Activated T-cell treated with anti-CD3 and anti-CD28 coated beads, Interleukin-2, amount 50 U/mL, for 4 hours (primary cell): ENCODE results near the gene RNF223. TPM values are rescaled to one million over a fixed set of nuclear protein-coding genes. Genes with fewer than 3 reads are reported as not detected.

Source experiments
- ATAC-seq, 2 donors: fragments of 200-7000 bp; cut with Tn5 transposase; one replicate each; pipeline ENCODE4 v1.10.0; 2021
- DNase-seq: peaks from one replicate; pipeline ENCODE4 v3.0.0-alpha.2; 2020
- H3K27me3 Mint-ChIP-seq: one replicate; pipeline ENCODE4 v1.8.0; 2021; ENCODE audit warnings: low read depth, mixed read lengths
- H3K36me3 Mint-ChIP-seq: one replicate; pipeline ENCODE4 v1.8.0; 2022; ENCODE audit warnings: mixed read lengths; ENCODE audit not compliant: insufficient read depth
- H3K4me1 Mint-ChIP-seq: one replicate; pipeline ENCODE4 v1.8.0; 2021; ENCODE audit warnings: low read depth, mixed read lengths
- H3K4me3 Mint-ChIP-seq: one replicate; pipeline ENCODE4 v1.8.0; 2021; ENCODE audit warnings: mild to moderate bottlenecking, moderate library complexity, mixed read lengths
- H3K9me3 Mint-ChIP-seq: one replicate; pipeline ENCODE4 v1.8.0; 2021; ENCODE audit warnings: mixed read lengths
- total RNA-seq, 3 donors: library from RNA; stranded (reverse); gene quantifications; one replicate each; pipeline ENCODE4 v1.2.1, GENCODE V29; 2021

The RNF223 gene
- total RNA-seq, 3 donors from 2014 or later, result 0.16 TPM; not detected in 2

GRCh38 chr1:1094981-1095380 is 20.9 kb upstream of the RNF223 start:
- H3K9me3 Mint-ChIP-seq, result peaks cover 15% of the 10 kb centered on the region
- no peak overlapping the region for H3K4me3 Mint-ChIP-seq
- peaks cover 5% of the 10 kb centered on the region for H3K36me3 Mint-ChIP-seq
- H3K4me1 Mint-ChIP-seq, result peaks cover 27% of the 10 kb centered on the region
- H3K27me3 Mint-ChIP-seq, result no peaks in the 10 kb centered on the region
- no peak for ATAC-seq
- DNase-seq, result no peak

DNA sequence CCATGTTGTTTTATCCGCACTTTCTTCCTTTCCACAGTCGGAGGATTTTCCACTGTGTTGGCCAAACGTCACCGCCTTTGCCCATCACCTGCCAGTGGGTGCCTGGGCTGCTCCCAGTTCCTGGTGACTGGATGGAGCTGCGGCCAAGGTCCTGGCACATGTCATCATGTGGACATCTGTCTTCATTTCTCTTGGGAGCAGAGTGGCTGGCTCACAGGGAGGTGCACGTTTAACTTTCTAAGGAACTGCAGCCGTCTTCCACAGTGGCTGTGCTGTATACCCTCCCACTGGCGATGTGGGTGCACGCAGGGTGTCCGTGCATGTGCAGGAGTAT is 19.5 kb upstream of the RNF223 start:
- H3K4me1 Mint-ChIP-seq, result peaks cover 13% of the 10 kb centered on the region
- peaks cover 1% of the 10 kb centered on the region for H3K9me3 Mint-ChIP-seq
- no peaks in the 10 kb centered on the region for H3K27me3 Mint-ChIP-seq
- ATAC-seq, result no peak
- H3K4me3 Mint-ChIP-seq, result no peak overlapping the region
- DNase-seq, result peak; percentile 3
- H3K36me3 Mint-ChIP-seq, result peaks cover 4% of the 10 kb centered on the region

DNA sequence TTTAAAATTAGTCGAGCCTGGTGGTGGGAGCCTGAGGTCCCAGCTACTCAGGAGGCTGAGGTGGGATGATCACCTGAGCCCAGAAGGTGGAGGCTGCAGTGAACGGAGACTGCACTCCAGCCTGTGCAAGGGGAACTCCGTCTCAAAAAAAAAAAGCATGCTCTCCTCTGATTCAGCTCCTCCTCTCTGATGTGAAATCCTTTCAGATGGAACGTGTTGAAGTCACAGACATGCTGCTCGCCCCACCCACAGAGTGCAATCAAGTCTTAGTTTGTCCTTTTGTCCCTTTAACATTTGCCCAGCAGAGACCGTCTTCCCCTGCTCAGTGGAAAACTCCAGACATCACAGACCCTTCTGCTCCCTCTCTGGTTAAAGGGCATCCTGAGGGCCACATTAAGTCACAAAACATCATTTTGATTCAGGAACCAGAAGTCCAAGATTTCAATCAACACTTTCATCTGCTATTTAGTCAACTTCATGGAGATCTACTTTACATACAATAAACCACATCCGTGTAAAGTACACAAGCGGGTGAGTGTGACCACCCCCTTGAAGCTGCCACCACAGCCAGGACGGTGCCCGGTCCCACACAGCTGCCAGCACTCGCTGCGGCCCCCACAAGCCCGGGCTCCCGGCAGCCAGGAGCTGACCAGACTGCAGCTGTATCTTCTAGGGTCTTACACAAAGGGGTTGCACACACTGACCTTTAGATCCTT is 18.9 kb upstream of the RNF223 start:
- Mint-ChIP-seq H3K9me3 (no peaks in the 10 kb centered on the region), H3K4me1 (peaks cover 8% of the 10 kb centered on the region), H3K36me3 (peaks cover 3% of the 10 kb centered on the region), H3K4me3 (no peak overlapping the region), H3K27me3 (no peaks in the 10 kb centered on the region)
- ATAC-seq (no peak), DNase-seq (peak; percentile 4)

DNA sequence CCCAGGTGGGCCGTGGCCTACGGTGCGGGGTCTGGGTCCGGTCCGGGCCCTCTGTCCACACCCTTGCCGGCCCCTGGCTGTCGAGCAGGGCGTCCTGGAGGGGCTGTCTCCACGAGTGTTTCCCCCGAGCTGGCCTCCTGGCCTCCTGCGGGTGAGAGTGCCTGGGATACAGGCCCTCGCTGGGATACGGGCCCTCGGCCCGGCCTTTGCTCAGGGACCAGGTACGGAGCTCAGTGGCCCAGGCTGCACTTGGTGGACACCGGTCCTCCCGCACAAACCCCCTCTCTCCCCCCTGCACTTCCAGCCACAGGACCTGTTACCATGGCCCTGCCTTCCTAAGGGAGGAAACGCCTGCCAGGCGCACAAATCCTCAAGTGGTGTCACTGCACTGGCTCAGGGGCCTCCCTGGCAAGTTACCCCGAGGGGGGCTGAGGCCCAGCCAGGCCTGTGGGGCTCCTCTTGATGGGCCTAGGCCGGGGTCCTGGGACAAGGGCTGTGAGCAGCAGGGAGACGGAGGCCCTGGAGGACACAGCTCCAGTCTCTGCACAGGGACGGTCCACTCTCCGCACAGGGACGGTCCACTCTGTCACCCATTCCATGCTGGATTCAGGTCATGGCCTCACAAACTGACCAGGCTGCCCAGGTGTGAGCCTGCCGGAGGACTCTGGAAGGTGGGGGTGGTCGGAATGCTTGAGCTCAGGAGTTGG is 18.2 kb upstream of the RNF223 start:
- no peaks in the 10 kb centered on the region for H3K9me3 Mint-ChIP-seq
- H3K4me3 Mint-ChIP-seq, result no peak overlapping the region
- H3K4me1 Mint-ChIP-seq, result peaks cover 4% of the 10 kb centered on the region
- ATAC-seq (no peak), DNase-seq (peak; percentile 4)
- no peaks in the 10 kb centered on the region for H3K27me3 Mint-ChIP-seq
- H3K36me3 Mint-ChIP-seq, result peaks cover 3% of the 10 kb centered on the region

DNA sequence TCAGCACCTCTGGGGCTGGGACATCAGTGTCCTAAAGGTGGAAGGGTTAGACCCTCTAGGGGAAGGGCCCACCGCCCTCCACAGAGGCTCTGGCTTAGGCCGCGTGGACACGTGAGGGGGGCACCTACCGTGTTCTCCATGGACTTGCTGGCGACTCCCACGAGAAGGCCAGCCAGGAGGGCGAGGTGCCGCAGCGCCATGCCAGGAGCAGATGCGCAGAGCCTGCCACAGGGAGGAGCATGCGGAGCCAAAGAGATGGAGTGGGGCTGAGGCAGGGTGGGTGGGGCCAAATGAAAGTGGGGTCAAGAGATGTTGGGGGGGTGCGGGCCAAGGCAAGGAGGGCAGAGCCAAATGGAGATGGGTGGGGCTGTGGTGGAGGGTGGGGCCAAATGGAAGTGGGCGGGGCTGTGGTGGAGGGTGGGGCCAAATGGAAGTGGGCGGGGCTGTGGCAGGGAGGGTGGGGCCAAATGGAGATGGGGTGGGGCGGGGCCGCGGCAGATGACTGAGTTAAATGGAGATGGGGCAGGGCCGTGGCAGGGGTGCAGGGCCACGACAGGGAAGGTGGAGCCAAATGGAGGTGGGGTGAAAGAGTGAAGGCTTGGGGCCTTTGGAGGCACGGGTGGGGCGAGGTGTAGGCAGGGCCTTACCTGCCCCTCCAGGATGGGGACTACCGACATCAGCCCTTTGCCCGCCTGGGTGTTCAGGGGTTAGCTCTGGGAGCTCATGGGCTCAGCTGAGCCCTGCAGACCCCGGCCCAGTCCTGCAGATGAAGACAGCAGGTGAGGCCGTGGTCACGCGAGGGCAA is 17.4 kb upstream of the RNF223 start:
- no peak overlapping the region for H3K4me3 Mint-ChIP-seq
- no peaks in the 10 kb centered on the region for H3K9me3 Mint-ChIP-seq
- peaks cover 4% of the 10 kb centered on the region for H3K4me1 Mint-ChIP-seq
- DNase-seq, result peak; percentile 4
- peaks cover 3% of the 10 kb centered on the region for H3K36me3 Mint-ChIP-seq
- ATAC-seq, result peak; percentile 38 to 59
- no peaks in the 10 kb centered on the region for H3K27me3 Mint-ChIP-seq

DNA sequence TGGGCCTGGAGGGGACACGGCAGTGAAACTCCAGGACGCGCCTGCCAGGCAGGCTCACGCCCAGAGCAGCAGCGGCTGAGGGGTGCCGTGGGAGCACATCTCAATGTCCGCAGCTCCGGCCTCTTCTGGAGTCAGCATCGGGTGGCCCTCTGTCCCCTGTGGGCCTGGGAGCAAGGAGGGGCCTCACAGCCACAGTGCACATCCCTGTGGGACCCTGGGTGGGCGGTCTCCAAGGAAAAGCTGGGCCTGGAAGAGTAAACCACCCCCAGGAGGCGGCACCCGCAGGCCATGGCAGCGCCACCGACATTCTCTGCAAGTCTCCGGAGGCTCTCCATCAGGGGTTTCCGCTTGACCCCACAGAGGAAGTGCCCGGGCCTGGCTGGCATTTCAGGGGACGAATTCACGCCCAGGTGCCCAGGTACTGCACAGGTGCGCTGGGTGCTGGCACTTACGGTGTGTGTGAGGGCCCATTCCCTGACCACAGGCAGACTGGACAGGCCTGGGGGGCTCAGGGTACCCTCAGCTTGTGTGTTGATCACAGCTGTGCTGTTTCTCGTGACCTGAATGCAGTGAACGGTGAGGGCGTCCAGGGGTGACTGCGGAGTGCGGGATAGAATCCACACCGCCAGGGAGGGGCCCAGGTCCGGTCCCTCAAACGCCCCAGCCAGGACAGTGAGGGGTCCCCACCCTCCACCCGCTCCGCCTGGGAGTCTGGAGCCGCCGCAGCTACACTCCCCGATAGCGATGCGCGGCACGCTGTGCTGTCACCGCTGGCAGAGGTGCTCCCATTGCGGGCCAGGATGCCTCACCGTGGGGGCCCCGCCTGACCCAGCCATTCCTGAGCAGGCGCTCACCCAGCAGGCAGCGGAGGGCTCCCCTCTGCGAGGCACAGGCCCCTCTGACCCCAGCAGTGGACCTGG is 16.6 kb upstream of the RNF223 start:
- DNase-seq (peak; percentile 4), ATAC-seq (no peak)
- H3K4me1 Mint-ChIP-seq, result peaks cover 4% of the 10 kb centered on the region

GRCh38 chr1:1089731-1090423 is 15.8 kb upstream of the RNF223 start:
- Mint-ChIP-seq H3K27me3 (no peaks in the 10 kb centered on the region), H3K4me3 (no peak overlapping the region), H3K9me3 (no peaks in the 10 kb centered on the region), H3K4me1 (peaks cover 4% of the 10 kb centered on the region), H3K36me3 (peaks cover 3% of the 10 kb centered on the region)
- DNase-seq (no peak), ATAC-seq (no peak)

More for the DNA sequence above, 16.6 kb upstream of the RNF223 start:
- Mint-ChIP-seq H3K27me3 (no peaks in the 10 kb centered on the region), H3K36me3 (peaks cover 3% of the 10 kb centered on the region), H3K4me3 (no peak overlapping the region), H3K9me3 (no peaks in the 10 kb centered on the region)

DNA sequence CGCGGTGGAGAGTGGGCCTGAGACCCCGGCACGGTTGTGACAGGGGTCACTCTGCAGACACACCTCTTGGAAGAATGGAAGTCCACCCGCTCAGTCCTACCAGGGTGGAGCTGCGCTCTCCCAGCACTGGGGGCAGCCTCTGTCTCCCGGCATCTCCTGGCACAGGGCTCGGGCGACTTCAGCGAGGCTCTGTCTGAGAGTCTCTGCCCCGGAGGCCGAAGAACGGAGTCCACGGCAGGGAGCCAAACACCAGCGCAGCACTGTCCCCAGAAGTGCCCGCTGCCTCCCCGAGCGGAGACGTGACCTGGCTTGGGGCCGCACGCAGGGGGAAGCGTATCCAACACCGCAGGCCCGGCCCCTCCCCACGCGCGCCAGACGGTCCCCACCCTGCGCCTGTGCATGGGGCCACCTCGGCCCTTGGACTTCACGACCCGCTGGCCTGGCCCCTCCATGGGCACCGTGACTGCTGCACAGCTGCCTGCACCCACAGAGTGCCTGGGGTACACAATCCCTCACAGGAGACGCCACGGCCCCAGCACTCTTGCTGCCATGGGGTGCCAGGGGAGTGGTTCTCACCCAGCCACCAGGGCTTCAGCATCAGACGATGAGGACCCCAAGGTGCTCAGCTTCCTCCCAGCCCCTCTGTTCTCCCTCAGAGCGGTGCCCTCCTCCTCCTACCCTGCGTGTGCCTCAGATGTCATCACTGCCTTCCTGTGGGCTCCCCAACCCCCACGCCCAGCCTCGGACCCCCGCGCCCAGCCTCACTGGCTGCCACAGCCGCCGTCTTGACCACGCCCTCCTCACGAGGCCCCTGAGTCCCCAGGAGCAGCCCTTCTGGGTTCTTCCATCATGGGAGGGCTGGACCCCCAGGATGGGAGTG is 14.9 kb upstream of the RNF223 start:
- ATAC-seq (no peak), DNase-seq (peak; percentile 4)
- Mint-ChIP-seq H3K4me1 (peaks cover 4% of the 10 kb centered on the region), H3K4me3 (no peak overlapping the region), H3K9me3 (no peaks in the 10 kb centered on the region), H3K27me3 (no peaks in the 10 kb centered on the region), H3K36me3 (peaks cover 3% of the 10 kb centered on the region)

DNA sequence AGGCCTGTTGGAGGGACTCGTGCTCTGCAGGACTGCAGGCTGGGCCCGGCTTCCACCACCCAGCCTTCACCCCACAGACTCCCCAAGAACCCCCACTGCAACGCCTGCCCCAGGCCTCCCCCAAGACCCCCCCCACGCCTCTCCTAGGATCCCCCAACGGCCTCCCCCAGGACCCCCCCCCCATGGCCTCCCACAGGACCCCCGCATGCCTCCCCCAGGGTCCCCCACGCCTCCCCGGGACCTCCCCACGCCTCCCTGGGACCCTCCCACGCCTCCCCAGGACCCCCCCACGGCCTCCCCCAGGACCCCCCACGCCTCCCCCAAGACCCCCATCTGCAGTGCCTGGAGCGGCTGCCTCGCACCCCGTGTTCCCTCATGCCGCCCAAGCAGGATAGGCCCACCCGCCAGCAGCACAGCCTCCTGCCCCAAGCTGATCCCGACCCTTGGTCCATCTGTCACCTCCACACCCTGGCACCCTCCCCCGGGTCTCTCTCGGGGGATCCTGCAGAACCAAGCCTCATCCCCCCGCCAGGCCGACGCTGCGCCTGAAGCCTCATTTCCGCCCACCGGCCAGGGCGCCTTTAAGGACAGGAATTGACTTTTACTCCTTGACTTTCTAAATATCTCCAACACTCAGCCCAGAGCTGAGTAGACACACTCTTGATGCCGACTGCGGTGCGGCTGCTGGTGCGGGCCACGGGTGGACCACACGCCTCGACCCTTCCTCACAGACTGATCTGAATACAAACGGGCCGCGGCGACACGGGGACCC is 14.1 kb upstream of the RNF223 start:
- DNase-seq (no peak), ATAC-seq (no peak)
- Mint-ChIP-seq H3K4me1 (peaks cover 2% of the 10 kb centered on the region), H3K27me3 (no peaks in the 10 kb centered on the region), H3K4me3 (no peak overlapping the region), H3K36me3 (peaks cover 3% of the 10 kb centered on the region), H3K9me3 (no peaks in the 10 kb centered on the region)

DNA sequence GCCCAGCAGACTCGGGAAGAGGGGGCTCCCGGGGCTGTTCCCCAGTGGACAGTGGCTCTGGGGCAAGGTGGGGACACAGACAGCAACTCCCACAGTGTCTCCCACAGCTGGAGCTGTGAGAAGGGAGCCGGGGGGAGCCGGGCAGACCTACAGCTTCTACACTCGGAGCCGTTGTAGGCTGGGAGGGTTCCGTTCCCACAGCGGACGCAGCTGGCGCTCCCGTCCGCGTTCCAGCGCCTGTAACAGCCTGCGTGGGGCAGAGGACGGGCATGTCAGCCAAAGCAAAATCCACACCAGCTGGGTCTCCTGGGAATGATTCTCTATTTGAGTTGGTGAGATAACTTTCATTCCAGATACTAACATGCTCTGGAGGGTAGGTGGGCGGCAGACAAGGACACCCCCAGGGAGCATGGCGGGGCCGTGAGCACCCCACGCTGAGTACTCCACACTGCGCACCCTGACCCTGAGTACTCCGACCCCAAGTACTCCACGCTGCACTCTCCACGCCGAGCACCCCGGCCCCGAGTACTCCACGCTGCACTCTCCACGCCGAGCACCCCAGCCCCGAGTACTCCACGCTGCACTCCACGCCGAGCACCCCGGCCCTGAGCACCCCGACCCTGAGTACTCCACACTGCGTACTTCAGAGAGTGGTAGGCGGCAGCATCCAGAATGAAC is 13.4 kb upstream of the RNF223 start:
- Mint-ChIP-seq H3K9me3 (no peaks in the 10 kb centered on the region), H3K4me3 (no peak overlapping the region), H3K27me3 (no peaks in the 10 kb centered on the region), H3K4me1 (no peaks in the 10 kb centered on the region), H3K36me3 (peaks cover 2% of the 10 kb centered on the region)
- DNase-seq, result no peak
- no peak for ATAC-seq

DNA sequence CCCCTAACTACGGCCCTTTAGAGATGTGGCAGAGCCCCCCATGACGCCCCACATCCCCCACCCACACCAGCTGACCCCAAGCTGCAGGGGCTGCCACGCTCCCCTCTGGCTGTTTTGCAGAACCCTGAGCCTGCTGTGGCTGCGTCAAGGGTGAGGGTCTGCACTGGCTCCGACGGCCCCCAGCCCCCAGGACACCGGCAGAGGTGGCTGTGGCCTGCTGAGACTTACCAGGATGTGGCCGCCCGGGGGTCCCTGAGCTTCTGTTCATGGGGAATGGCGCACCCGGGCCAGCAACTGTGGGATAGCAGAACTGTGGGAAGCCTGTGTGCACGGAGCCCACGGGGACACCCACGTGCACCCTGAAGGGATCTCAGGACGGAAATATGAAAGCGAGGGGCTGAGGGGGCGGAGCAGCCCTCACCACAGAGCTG is 12.8 kb upstream of the RNF223 start:
- H3K4me3 Mint-ChIP-seq, result no peak overlapping the region
- no peaks in the 10 kb centered on the region for H3K27me3 Mint-ChIP-seq
- no peaks in the 10 kb centered on the region for H3K9me3 Mint-ChIP-seq
- ATAC-seq, result no peak
- peaks cover 2% of the 10 kb centered on the region for H3K36me3 Mint-ChIP-seq
- H3K4me1 Mint-ChIP-seq, result no peaks in the 10 kb centered on the region
- DNase-seq, result no peak
